ENCODE results near the gene MAP7D1. TPM values are rescaled to one million over a fixed set of nuclear protein-coding genes. Genes with fewer than 3 reads are reported as not detected.

MAP7D1 gene
- total RNA-seq, 4 donors from 2014 or later: 115 to 171 (median 153) TPM

DNA sequence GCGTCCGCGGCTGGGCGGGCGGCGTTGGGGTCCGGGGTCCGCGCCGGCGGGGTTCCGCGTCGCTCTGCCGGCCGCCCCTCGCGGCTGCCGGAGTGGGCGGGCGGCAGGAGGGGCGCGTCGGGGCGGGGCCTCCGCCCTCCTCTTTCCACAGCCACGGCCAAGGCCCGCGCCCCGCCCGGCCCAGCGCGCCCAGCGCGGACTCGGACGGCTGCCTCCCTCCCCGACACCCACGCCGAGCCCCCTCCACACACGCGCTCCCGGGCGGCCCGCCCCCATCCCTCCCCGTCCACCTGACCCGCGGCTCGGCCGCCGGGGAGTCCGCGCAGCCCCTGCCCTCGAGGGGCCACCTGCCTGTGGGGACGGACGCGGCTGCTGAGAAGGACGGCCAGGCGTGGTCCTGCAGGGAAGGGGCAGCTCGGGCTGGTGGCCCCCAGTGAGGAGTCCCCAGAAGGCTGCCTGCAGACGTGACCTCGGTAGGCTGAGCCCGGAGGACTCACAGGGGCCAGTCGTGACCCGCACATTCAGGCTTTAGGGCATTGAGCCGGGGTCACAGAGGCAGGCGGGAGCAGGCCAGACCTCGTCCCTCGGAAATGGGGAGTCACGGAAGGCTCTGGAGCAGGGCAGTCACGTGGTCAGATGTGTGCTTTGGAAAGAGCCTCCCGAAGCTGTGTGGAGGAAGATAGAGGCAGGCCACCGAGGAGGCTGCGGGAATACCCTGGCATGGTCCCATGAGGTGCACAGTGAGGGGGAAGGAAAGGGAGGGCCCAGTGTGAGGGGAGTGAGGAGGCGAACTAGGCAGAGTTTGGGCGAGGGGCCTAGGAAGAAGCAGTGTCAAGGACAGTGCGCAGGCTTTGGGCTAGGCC, 30.6 kb upstream of the MAP7D1 start, which contains the start of gene COL8A2:
Gene COL8A2 (minus strand): TSS at position 94 of the 863 bp plus-strand sequence. CDS start 24,980 bp downstream, outside the sequence.
- no peak for DNase-seq (ENCODE audit: low spot score in 2 of 2)
- TF ChIP-seq, protein P1, sequence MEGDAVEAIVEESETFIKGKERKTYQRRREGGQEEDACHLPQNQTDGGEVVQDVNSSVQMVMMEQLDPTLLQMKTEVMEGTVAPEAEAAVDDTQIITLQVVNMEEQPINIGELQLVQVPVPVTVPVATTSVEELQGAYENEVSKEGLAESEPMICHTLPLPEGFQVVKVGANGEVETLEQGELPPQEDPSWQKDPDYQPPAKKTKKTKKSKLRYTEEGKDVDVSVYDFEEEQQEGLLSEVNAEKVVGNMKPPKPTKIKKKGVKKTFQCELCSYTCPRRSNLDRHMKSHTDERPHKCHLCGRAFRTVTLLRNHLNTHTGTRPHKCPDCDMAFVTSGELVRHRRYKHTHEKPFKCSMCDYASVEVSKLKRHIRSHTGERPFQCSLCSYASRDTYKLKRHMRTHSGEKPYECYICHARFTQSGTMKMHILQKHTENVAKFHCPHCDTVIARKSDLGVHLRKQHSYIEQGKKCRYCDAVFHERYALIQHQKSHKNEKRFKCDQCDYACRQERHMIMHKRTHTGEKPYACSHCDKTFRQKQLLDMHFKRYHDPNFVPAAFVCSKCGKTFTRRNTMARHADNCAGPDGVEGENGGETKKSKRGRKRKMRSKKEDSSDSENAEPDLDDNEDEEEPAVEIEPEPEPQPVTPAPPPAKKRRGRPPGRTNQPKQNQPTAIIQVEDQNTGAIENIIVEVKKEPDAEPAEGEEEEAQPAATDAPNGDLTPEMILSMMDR (IDR thresholded peaks at IDR 0.05): no peak
- no peak for TF ChIP-seq POLR2A (IDR thresholded peaks at IDR 0.05)
- intact Hi-C loops (cut with DNase I; ENCODE audit: low total_unique reads): no loop called here
- H3K4me3 ChIP-seq (ENCODE audit: low read depth, poor library complexity, severe bottlenecking): no peak within 1 kb of the TSS
- WGBS, 2 donors: 10 to 16% methylated on average over 31 to 34 of the region's 77 CpGs

DNA sequence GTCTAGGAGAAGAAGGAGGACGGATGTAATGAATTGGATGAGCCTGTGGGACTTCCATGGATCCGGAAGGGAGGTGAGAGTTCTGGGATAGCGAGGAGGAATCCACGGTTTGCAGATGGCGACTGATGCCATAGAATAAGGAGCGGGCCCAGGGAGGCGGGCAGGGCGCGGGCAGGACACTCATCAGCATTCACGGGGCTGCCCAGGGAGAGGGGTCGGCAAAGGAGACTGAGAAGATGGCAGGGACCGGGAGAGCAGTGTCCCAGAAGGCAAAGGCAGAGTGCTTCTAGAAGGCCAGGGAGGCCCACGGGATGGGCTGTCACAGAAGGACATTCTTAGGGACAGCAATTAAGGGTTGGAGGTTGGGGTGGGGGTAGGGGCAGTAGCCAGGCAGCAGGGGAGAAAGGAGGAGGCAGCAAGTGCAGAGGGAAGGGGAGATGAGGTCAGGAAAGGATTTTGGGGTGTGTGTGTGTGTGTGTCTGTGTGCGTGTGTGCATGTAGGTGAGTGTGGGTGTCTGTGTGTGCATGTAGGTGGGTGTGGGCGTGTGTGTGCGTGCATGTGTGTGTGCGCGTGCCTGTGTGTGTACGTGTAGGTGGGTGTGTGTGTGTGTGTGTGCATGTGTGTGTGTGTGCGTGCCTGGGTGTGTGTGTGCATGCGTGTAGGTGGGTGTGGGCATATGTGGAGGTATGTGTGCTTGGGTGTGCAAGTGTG, 29.8 kb upstream of the MAP7D1 start:
- TF ChIP-seq, protein P1 (IDR thresholded peaks at IDR 0.05): no peak
- TF ChIP-seq POLR2A (IDR thresholded peaks at IDR 0.05): no peak
- intact Hi-C loops (cut with DNase I; ENCODE audit: low total_unique reads): no loop called here
- no peak overlapping the region for H3K4me3 ChIP-seq (ENCODE audit: low read depth, poor library complexity, severe bottlenecking)
- WGBS, 2 donors: 80 to 86% methylated on average over 21 of the region's 21 CpGs
- no peak for DNase-seq (ENCODE audit: low spot score in 2 of 2)

DNA sequence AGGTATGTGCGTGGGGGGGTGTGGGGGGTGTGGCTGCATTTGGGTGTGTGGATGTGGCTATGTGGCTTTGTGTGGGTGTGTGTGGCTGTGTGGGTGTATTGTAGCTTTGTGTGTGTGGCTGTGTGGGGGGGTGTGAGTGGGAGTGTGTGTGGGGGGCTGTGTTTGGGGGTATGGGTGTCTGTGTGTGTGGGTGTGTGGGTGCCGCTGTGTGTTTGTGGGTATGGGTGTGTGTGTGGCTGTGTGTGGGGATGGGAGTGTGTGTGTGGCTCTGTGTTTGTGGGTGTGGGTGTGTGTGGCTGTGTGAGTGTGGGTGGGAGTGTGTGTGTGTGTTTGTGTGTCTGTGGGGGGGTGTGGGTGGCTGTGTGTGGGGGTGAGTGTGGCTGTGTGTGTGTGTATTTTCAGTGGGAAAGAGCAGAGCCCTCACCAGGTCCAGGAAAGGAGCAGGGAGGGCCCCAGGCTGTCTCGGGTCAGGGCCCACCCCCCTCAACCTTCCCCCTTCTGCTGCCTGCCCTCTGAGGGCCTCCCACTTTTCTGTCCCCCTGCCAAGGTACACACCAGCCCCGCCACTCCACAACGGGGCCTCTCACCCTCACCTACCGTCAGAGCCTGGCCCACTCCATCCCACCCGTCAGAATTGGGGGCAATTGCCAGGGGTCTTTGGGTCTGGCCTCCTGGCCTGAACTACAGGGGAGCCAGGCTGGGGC, 29.0 kb upstream of the MAP7D1 start:
- TF ChIP-seq, protein P1 (IDR thresholded peaks at IDR 0.05): no peak
- no peak for TF ChIP-seq POLR2A (IDR thresholded peaks at IDR 0.05)
- H3K4me3 ChIP-seq (ENCODE audit: low read depth, poor library complexity, severe bottlenecking): no peak overlapping the region
- no peak for DNase-seq (ENCODE audit: low spot score in 2 of 2)
- intact Hi-C loops (cut with DNase I; ENCODE audit: low total_unique reads): no loop called here
- 53 to 70% methylated on average over 7 of the region's 7 CpGs for WGBS, 2 donors

DNA sequence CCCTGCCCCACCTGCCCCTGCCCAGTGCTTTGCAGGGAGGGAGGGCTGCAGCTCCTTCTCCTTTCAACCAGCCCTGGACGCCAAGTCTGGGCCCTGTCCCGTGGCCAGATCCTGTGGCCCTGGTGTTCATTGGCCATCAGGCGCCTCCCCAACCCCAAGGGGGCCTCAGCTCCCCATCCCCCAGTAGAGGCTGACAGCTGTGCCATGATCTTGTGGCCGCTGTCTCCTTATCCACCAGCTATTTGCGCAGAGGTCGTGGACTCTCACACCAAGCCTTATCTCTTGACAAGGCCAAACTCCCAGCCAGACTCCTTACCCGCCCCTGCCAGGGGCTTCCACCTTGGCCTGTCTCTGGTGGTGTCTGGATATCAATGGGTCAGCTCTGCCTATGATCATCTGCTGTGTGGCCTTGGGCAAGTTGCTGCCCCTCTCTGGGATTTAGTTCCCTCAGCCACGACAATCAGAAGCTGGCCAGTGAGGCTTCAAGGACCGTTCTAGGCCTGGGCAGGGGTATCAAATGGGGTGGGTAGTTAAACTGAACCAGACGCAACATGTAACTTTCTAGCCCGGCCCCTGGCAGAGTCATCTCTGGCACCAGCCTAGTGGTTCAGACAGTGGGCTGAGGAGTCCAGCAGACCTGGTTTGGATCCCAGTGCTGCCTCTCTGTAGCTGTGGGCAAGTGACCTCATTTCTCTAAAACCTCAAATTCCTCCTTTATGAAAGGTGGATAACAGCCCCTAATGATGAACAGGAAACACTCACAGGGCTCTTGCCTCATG, 27.6 kb upstream of the MAP7D1 start:
- intact Hi-C loops (cut with DNase I; ENCODE audit: low total_unique reads): no loop called here
- H3K4me3 ChIP-seq (ENCODE audit: low read depth, poor library complexity, severe bottlenecking): no peak overlapping the region
- no peak for DNase-seq (ENCODE audit: low spot score in 2 of 2)
- no peak for TF ChIP-seq POLR2A (IDR thresholded peaks at IDR 0.05)
- TF ChIP-seq, protein P1 (IDR thresholded peaks at IDR 0.05): no peak
- WGBS, 2 donors: 88 to 91% methylated on average over 11 of the region's 11 CpGs

DNA sequence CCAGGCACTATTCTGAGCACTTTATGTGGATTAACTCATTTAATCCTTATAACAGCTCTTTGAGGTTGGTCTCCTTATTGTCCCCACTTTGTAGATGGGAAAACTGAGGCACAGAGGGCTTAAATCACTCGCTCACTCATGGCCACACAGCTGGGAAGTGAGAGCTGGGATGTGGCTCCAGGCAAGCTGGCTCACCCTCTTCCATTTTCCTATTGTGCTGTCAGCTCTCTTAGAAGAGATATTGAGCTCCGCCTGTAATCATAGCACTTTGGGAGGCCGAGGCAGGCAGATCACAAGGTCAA, 27.1 kb upstream of the MAP7D1 start:
- intact Hi-C loops (cut with DNase I; ENCODE audit: low total_unique reads): no loop called here
- DNase-seq (ENCODE audit: low spot score in 2 of 2): no peak
- 90 to 97% methylated on average over 3 of the region's 3 CpGs for WGBS, 2 donors
- TF ChIP-seq, protein P1 (IDR thresholded peaks at IDR 0.05): no peak
- TF ChIP-seq POLR2A (IDR thresholded peaks at IDR 0.05): no peak
- H3K4me3 ChIP-seq (ENCODE audit: low read depth, poor library complexity, severe bottlenecking): no peak overlapping the region
